Activated CD4-positive, alpha-beta memory T cell treated with anti-CD3 and anti-CD28 coated beads for 36 hours (primary cell): Measurements from ENCODE around the gene PNPLA7. TPM values are rescaled to one million over a fixed set of nuclear protein-coding genes. Genes with fewer than 3 reads are reported as not detected.

Source experiments
- CTCF ChIA-PET: fragments of 350-600 bp; sonication (Branson Sonifier 250); formaldehyde crosslinking; loops from one replicate; lab custom pipeline; 2021; ENCODE audit warnings: antibody characterized with exemption, inconsistent platforms; lab: Charles Lee
- POLR2A ChIA-PET: fragments of 350-600 bp; sonication (Branson Sonifier 250); formaldehyde crosslinking; loops from one replicate; lab custom pipeline; 2021; ENCODE audit warnings: antibody characterized with exemption; lab: Charles Lee
- DNase-seq: peaks from one replicate; pipeline ENCODE4 v3.0.0-alpha.2; 2020
- H3K27ac Mint-ChIP-seq: one replicate; pipeline ENCODE4 v1.8.0; 2021; ENCODE audit warnings: mixed read lengths
- H3K27me3 Mint-ChIP-seq: one replicate; pipeline ENCODE4 v1.8.0; 2021; ENCODE audit warnings: mixed read lengths
- H3K36me3 Mint-ChIP-seq: one replicate; pipeline ENCODE4 v1.8.0; 2021; ENCODE audit warnings: mixed read lengths
- H3K4me1 Mint-ChIP-seq: one replicate; pipeline ENCODE4 v1.8.0; 2021; ENCODE audit warnings: low read depth, mixed read lengths
- H3K4me3 Mint-ChIP-seq: one replicate; pipeline ENCODE4 v1.8.0; 2021; ENCODE audit warnings: mild to moderate bottlenecking, mixed read lengths
- H3K9me3 Mint-ChIP-seq: one replicate; pipeline ENCODE4 v1.8.0; 2021; ENCODE audit warnings: mixed read lengths
- intact Hi-C: fragments of 100-400 bp; cut with micrococcal nuclease; formaldehyde crosslinking; loops from one replicate; pipeline ENCODE4 v1.15.1; 2023
- total RNA-seq, 2 experiments: library from RNA; stranded (reverse); gene quantifications; one replicate each; pipeline ENCODE4 v1.2.3, GENCODE V29; 2021

The PNPLA7 gene
- total RNA-seq, 2 experiments from 2014 or later, result 3.1 to 4.0 TPM

DNA sequence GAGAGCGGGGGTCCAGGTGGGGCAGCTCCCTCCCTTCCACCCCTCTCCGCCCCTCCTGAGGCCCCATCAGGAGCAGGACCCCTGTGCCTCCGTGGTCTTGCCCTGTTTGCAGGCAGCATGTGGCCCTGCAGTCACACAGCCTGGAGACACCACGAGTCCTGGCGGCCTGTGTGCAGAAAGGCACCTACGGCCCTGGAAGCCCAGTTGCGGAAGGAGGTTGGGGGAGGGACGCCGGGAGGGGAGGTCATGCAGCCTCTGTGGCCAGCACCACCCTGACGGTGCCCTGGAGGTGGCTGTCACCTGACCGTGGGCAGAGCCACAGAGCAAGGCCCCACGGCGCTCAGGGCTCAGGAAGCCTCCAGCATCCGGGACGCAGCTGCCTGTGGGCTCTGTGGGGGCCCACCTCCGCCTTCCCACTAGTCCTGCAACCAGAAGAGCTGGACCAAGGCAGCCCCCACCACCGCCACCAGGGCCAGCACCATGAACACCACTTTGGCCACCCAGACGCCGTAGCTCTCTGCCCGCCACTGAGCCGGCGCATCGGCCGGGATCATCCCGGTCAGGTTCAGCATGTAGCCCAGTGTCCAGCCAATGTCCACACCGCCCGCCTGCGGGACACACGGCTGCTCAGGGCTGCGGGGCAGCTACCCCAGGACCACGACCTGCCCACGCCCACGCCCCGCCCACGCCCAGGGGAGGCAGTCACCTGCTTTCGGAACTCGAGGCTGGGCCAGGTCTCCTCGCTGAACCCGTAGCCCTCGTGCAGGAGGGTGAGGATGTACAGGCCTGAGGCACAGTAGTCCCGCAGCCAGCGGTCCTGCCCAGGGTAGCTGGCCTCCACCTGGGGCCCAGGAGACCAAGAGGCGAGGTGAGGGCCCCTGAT lies 115.5 kb downstream of the PNPLA7 start:
- H3K4me1 Mint-ChIP-seq, result no peaks in the 10 kb centered on the region
- H3K36me3 Mint-ChIP-seq, result no peaks in the 10 kb centered on the region
- H3K9me3 Mint-ChIP-seq, result no peaks in the 10 kb centered on the region
- peaks cover 7% of the 10 kb centered on the region for H3K27me3 Mint-ChIP-seq
- DNase-seq, result no peak
- intact Hi-C loops, result no loop called here
- ChIA-PET POLR2A (interaction anchor here (0.6 kb wide), 1 partner anchor 11 kb away, joined by 3 read pairs; the partner anchor contains the start of genes EXD3 and NOXA1), CTCF (no interaction called here)
- H3K27ac Mint-ChIP-seq, result no peak overlapping the region
- no peak overlapping the region for H3K4me3 Mint-ChIP-seq

- ChIA-PET CTCF (interaction anchor here (1.5 kb wide), 1 partner anchor 11 kb away, joined by 5 read pairs; the partner anchor contains the start of genes EXD3 and NOXA1), POLR2A (no interaction called here)
- Mint-ChIP-seq H3K4me1 (no peaks in the 10 kb centered on the region), H3K9me3 (no peaks in the 10 kb centered on the region), H3K27ac (no peak overlapping the region), H3K4me3 (no peak overlapping the region), H3K36me3 (no peaks in the 10 kb centered on the region), H3K27me3 (peaks cover 3% of the 10 kb centered on the region)
- DNase-seq, result no peak
- intact Hi-C loops, result no loop called here
Measured at GRCh38 chr9:137433916-137434431, 116.2 kb downstream of the PNPLA7 start.

GRCh38 chr9:137433349-137433915 lies 116.8 kb downstream of the PNPLA7 start:
- H3K9me3 Mint-ChIP-seq, result no peaks in the 10 kb centered on the region
- H3K27me3 Mint-ChIP-seq, result peaks cover 3% of the 10 kb centered on the region
- ChIA-PET POLR2A (no interaction called here), CTCF (interaction anchor here (1.5 kb wide), 1 partner anchor 10 kb away, joined by 5 read pairs; the partner anchor contains the start of genes EXD3 and NOXA1)
- DNase-seq, result no peak
- no peak overlapping the region for H3K27ac Mint-ChIP-seq
- H3K4me3 Mint-ChIP-seq, result no peak overlapping the region
- intact Hi-C loops, result no loop called here
- H3K4me1 Mint-ChIP-seq, result no peaks in the 10 kb centered on the region
- H3K36me3 Mint-ChIP-seq, result no peaks in the 10 kb centered on the region

GRCh38 chr9:137432687-137433348 lies 117.4 kb downstream of the PNPLA7 start:
- Mint-ChIP-seq H3K27me3 (peaks cover 1% of the 10 kb centered on the region), H3K4me1 (no peaks in the 10 kb centered on the region), H3K4me3 (no peak overlapping the region), H3K9me3 (no peaks in the 10 kb centered on the region), H3K36me3 (no peaks in the 10 kb centered on the region), H3K27ac (no peak overlapping the region)
- no peak for DNase-seq
- intact Hi-C loops, result no loop called here
- ChIA-PET CTCF (interaction anchor here (1.5 kb wide), 1 partner anchor 10 kb away, joined by 5 read pairs; the partner anchor contains the start of genes EXD3 and NOXA1), POLR2A (no interaction called here)

DNA sequence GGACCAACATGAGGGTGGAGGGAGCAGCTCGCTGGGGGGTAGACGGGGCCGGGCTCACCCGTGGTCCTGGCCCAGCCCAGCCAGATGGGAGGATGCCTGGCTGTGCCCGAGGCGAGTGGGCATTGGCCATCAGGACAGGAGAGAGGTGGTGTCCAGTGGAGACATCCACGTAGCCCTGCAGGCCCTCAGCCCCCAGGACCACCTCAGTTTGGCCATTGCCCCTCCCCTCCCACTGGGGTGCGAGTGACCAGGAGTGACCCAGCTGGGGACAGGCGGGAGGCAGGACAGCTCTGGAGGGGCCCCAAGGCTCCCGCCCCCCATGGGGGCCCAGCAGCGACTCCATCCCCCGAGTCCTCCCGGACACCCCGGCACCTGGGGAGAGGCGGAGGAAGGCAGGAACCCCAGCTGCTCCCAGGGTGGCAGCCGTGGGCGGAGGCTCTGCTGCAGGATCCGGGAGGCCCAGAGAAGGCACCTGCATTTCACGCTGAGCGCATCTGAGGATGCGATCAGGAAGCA lies 118.7 kb downstream of the PNPLA7 start:
- H3K36me3 Mint-ChIP-seq, result no peaks in the 10 kb centered on the region
- H3K27ac Mint-ChIP-seq, result no peak overlapping the region
- intact Hi-C loops, result no loop called here
- no peaks in the 10 kb centered on the region for H3K9me3 Mint-ChIP-seq
- H3K27me3 Mint-ChIP-seq, result no peaks in the 10 kb centered on the region
- no peak overlapping the region for H3K4me3 Mint-ChIP-seq
- no peaks in the 10 kb centered on the region for H3K4me1 Mint-ChIP-seq
- ChIA-PET POLR2A (no interaction called here), CTCF (no interaction called here)
- no peak for DNase-seq

DNA sequence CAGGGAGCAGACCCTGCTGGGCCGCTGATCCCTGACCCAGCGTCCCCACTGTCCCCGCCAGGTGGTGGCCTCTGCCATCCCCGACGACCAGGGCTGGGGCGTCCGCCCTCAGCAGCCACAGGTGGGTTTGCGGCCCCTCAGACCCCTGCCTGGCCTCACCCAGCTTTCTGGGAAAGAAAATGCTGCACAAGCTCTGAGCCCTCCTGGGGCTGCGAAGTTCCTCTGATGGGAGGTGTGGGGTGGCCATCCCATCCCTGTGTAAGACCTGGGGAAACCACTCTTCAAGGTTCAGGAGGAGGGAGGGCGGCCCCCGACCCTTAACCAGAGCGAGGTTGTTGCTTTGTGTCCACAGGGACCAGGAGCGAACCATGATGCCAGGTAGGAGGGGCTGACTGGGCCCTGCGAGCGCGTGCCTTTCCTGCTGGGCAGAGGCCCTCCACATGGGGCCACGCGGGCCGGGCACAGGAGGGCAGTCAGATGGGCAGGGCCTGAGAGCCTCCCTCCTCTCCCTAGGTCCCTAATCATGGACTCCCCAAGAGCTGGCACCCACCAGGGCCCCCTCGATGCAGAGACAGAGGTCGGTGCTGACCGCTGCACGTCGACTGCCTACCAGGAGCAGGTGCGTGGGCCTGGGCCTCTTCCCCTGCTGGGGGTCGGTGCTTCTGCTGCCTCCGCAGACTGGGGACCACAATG lies 119.3 kb downstream of the PNPLA7 start:
- intact Hi-C loops, result no loop called here
- no peaks in the 10 kb centered on the region for H3K4me1 Mint-ChIP-seq
- DNase-seq, result no peak
- H3K9me3 Mint-ChIP-seq, result no peaks in the 10 kb centered on the region
- H3K4me3 Mint-ChIP-seq, result no peak overlapping the region
- CTCF ChIA-PET, result no interaction called here
- POLR2A ChIA-PET, result no interaction called here
- no peaks in the 10 kb centered on the region for H3K27me3 Mint-ChIP-seq
- no peaks in the 10 kb centered on the region for H3K36me3 Mint-ChIP-seq
- no peak overlapping the region for H3K27ac Mint-ChIP-seq

GRCh38 chr9:137429974-137430722 lies 120.1 kb downstream of the PNPLA7 start:
- no peaks in the 10 kb centered on the region for H3K9me3 Mint-ChIP-seq
- DNase-seq, result no peak
- ChIA-PET POLR2A (no interaction called here), CTCF (no interaction called here)
- H3K4me3 Mint-ChIP-seq, result no peak overlapping the region
- H3K27me3 Mint-ChIP-seq, result no peaks in the 10 kb centered on the region
- no peak overlapping the region for H3K27ac Mint-ChIP-seq
- H3K36me3 Mint-ChIP-seq, result no peaks in the 10 kb centered on the region
- intact Hi-C loops, result no loop called here
- no peaks in the 10 kb centered on the region for H3K4me1 Mint-ChIP-seq

- Mint-ChIP-seq H3K4me3 (no peak overlapping the region), H3K27ac (no peak overlapping the region), H3K4me1 (no peaks in the 10 kb centered on the region), H3K9me3 (no peaks in the 10 kb centered on the region), H3K27me3 (no peaks in the 10 kb centered on the region), H3K36me3 (no peaks in the 10 kb centered on the region)
- DNase-seq, result no peak
- ChIA-PET CTCF (no interaction called here), POLR2A (interaction anchor here (0.6 kb wide), 1 partner anchor 145 kb away, joined by 3 read pairs; no protein-coding TSS in a partner anchor)
- intact Hi-C loops, result no loop called here
Measured at GRCh38 chr9:137429546-137429890, 120.7 kb downstream of the PNPLA7 start.

GRCh38 chr9:137428841-137429545 lies 121.2 kb downstream of the PNPLA7 start:
- H3K4me3 Mint-ChIP-seq, result no peak overlapping the region
- H3K27ac Mint-ChIP-seq, result no peak overlapping the region
- no peaks in the 10 kb centered on the region for H3K27me3 Mint-ChIP-seq
- H3K4me1 Mint-ChIP-seq, result no peaks in the 10 kb centered on the region
- H3K36me3 Mint-ChIP-seq, result no peaks in the 10 kb centered on the region
- DNase-seq, result no peak
- ChIA-PET CTCF (no interaction called here), POLR2A (interaction anchor here (0.6 kb wide), 1 partner anchor 145 kb away, joined by 3 read pairs; no protein-coding TSS in a partner anchor)
- intact Hi-C loops, result no loop called here
- H3K9me3 Mint-ChIP-seq, result no peaks in the 10 kb centered on the region

DNA sequence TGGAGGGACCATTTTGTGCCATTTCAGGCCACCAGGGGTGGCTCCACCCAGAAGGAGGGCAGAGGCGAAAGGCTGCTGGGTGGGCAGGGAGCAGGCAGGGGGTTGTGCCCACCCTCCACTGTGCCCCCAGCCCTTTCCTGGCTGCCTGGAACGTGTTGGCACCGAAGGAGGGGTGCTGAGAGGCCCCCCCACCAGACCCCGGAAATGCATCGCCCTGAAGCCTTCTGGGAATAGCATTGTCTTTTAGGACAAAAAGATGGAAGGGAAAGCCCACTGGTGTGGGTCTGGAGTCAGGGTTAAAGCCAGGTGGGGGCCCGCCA lies 121.9 kb downstream of the PNPLA7 start:
- no peak overlapping the region for H3K4me3 Mint-ChIP-seq
- H3K9me3 Mint-ChIP-seq, result no peaks in the 10 kb centered on the region
- POLR2A ChIA-PET, result no interaction called here
- H3K4me1 Mint-ChIP-seq, result no peaks in the 10 kb centered on the region
- CTCF ChIA-PET, result no interaction called here
- H3K27me3 Mint-ChIP-seq, result no peaks in the 10 kb centered on the region
- H3K36me3 Mint-ChIP-seq, result no peaks in the 10 kb centered on the region
- intact Hi-C loops, result no loop called here
- no peak overlapping the region for H3K27ac Mint-ChIP-seq
- no peak for DNase-seq
